HG03103 (cell line): Measurements from ENCODE around the gene GNG12.
"Not testable (repeated sequence)": the region's sequence is repeated elsewhere in the genome, so short reads cannot be mapped to it uniquely, and the experiment has no call there.

ENCODE experiments used
- ATAC-seq: cut with Tn5 transposase; IDR thresholded peaks from one replicate; pipeline ENCODE4 v1.9.1; 2021; ENCODE audit warnings: low read depth; ENCODE audit not compliant: unreplicated experiment

The GNG12 gene

GRCh38 chr1:67665307-67665706 is 168.0 kb downstream of the GNG12 start:
- not testable (repeated sequence) for ATAC-seq

- ATAC-seq, result no peak
These were observed 169.2 kb downstream of the GNG12 start for GRCh38 chr1:67664048-67664447.

DNA sequence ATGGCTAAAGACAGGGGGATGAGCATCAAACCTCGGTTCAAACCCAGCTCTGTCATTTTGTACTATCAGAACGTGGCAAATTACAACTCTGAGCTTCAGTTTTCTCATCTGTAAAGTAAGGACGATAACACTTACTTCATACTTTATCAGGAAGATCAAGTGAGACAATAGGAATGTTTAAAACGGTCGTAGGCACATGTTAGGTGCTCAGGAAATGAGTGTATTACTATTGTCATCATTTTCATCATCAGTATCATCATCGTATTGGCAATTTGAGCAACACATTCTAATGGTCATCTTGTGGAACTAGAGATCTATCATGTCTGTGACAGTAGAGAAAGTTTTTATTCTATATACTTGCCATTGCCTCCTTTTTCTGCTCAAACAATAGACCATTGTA is 170.4 kb downstream of the GNG12 start:
- ATAC-seq, result no peak

GRCh38 chr1:67659229-67659628 is 174.0 kb downstream of the GNG12 start:
- no peak for ATAC-seq

- ATAC-seq, result not testable (repeated sequence)
These were observed 176.1 kb downstream of the GNG12 start for GRCh38 chr1:67657152-67657551.

- ATAC-seq, result no peak
These were observed 177.7 kb downstream of the GNG12 start for GRCh38 chr1:67655581-67655980.

DNA sequence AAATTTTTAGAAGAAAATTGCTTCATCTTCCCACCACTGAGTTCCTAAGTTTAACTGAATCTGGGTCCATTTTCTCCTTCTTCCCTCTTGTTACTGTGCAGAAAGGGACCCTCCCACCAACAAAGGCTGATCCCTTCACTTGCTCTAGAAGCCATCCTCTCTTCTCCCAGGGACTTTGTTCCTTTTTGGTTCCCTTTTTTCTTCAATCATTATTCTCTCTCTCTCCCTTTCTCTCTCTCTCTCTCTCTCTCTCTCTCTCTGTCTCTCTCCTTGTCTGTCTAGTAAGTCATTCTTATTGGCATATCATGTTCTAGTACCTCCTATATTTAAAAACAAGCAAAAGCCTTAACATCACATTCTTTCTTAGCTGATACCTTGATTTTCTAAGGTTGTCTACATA is 180.0 kb downstream of the GNG12 start:
- no peak for ATAC-seq

DNA sequence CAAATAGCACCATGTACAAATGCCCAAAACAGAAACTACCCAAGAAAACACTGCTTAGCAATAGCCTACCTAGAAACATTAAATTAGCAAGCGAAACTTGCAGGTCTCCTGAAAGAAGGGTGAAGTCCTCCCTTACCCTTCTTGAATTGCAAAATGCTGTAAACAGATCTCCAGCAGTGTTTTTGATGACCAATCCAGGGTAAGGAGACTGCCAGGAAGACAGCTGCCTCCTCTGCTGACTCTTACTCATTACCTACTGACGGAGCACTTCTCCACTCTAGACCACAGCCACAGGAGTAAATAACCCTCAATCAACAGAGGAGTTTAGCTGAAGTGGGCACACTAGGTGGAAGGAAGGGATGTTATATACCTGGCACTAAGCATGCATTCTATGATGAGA is 180.5 kb downstream of the GNG12 start:
- no peak for ATAC-seq
